ENCODE data around the gene LRIG2.
"Not testable (repeated sequence)": the region's sequence is repeated elsewhere in the genome, so short reads cannot be mapped to it uniquely, and the experiment has no call there.

Gene LRIG2

DNA sequence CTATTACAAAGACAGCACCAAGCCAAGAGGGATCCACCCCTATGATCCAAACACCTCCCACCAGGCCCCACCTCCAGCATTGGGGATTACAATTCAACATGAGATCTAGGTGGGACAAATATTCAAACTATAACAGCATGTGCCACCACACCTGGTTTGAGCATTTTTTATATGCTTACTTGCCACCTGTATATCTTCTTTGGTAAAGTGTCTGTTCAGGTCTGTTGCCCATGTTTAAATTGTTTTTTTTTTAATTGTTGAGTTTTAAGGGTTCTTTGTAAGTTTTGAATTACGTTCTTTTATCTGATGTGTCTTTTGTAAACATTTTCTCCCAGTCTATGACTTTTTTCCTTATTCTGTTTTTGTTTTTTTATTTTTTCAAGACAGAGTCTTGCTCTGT lies 83.4 kb downstream of the LRIG2 start:
- DNase-seq (ENCODE audit: low read depth in 2 of 2, low spot score in 1 of 2): no peak

DNA sequence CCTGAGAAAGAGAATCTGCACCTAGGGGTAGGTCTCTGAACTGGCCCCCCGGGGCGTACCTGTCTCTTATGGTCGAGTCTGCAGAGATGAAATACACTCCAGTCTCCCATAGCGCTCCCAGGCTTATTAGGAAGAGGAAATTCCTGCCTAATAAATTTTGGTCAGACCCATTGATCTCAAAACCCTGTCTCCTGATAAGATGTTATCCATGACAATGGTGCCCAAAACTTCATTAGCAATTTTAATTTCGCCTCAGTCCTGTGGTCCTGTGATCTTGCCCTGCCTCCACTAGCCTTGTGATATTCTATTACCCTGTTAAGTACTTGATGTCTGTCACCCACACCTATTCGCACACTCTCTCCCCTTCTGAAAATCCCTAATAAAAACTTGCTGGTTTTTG lies 85.7 kb downstream of the LRIG2 start:
- not testable (repeated sequence) for DNase-seq (ENCODE audit: low read depth in 2 of 2, low spot score in 1 of 2)

DNA sequence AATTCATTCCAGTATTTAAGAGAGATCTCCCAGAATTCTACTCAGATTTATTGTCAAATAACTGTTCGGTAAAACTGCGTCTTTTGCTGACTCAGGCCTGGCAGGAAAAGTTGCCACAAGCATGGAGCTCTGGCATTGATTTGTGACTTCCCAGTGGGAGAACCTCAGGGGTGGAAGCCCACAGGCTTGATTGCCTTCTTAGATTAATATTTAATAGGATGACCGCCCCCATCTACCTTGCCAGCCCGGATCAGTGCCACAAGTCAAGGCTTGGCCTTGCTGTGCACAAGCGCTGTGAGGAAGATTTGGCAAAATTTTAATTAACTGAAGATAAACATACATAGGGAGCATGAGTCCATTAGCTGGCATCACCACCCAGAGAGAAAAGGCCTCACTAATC lies 93.5 kb downstream of the LRIG2 start:
- no peak for DNase-seq (ENCODE audit: low read depth in 2 of 2, low spot score in 1 of 2)

DNA sequence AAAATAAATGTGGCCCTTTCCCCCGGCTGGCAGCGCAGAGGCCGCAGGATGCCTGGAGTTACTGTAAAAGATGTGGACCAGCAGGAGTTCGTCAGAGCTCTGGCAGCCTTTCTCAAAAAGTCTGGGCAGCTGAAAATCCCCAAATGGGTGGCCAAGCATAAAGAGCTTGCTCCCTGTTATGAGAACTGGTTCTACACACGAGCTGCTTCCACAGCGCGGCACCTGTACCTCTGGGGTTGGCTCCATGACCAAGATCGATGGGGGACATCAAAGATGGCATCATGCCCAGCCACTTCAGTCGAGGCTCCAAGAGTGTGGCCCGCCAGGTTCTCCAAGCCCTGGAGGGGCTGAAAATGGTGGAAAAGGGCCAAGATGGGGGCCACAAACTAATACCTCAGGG lies 95.9 kb downstream of the LRIG2 start:
- DNase-seq (ENCODE audit: low read depth in 2 of 2, low spot score in 1 of 2): no peak

DNA sequence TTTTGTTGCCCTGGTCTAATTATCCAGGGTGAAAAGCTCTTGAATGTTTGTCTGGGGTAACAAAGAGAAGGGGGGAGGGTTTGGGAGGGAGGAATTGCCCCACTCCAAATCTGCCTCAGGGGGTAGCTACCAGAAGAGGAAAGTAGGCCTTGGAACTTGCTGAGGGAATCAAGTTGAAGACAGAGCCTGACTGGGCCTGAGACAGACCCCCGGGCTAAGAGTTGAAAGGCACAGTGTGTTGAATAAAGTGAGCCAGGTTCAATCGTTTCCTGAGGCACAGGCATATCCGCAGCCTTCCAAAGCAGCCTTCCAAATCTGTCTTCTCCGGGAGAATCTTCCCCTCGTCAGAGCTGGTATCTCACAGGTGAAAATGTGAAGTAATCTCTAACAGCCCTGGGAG lies 96.6 kb downstream of the LRIG2 start:
- no peak for DNase-seq (ENCODE audit: low read depth in 2 of 2, low spot score in 1 of 2)

DNA sequence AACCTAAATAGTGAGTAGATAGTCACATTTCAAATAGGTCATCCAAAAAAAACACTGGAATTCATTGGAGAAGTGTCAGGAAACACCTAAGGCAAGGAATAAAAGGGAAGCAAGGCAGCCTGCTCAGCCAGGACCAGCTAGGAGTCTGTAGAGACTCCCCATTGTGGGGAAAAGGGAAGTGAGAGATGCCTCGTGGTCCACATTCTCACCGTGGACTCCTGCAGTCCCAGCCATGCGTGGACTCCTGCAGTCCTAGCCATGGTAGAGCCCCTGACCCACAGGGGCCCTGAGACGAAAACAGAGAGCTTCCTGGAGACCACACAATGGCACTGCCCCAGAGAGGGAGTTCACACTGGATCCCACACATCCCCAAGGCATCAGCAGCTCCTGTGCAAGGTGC lies 97.5 kb downstream of the LRIG2 start:
- no peak for DNase-seq (ENCODE audit: low read depth in 2 of 2, low spot score in 1 of 2)

DNA sequence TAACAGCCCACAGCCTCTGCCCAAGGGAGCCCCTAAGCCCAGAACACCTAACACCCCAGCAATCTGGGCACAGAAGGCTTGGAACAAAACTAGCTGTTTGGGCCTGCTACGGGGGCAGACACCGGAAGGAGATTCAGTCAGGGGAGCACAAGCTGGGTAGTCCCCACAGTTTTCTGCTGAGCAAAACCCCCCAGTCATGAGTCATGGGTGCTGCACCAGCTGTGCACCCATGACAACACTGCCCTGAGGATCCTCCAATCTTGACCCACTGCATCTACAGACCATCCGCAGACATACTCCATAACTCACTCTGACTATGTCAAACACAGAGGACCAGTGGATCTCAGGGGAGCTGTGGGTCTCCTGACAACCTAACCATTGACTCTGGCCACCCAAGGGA lies 105.1 kb downstream of the LRIG2 start:
- DNase-seq (ENCODE audit: low read depth in 2 of 2, low spot score in 1 of 2): no peak

DNA sequence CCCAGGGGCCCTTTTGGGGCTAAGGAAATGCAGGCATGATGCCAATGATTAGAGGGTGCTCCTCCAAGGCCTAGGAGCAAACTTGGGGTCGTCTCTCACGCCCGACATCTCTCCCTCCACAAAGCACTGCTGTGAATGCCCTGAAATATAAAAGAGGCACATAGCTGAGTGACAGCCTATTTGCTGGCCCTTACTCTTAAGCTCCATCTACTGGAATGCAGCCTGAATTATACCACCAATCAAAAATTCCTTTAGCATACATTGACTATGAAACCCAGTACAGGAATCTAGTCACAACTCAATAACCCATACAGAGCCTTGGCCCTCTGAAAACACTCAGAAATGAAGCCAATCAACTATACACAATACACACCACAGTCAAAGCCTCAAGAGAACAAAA lies 105.5 kb downstream of the LRIG2 start:
- DNase-seq (ENCODE audit: low read depth in 2 of 2, low spot score in 1 of 2): no peak

Measured in stimulated activated CD8-positive, alpha-beta memory T cell treated with anti-CD3 and anti-CD28 coated beads, Interleukin-4, amount 100 ng/mL, for 1 hour (primary cell).